Heart left ventricle (tissue), 16 donors: Measurements from ENCODE around the gene IQGAP2. TPM values are rescaled to one million over a fixed set of nuclear protein-coding genes. Genes with fewer than 3 reads are reported as not detected.
A peak's percentile ranks its signal among the peaks of the same experiment; 100 is the strongest.

Source experiments
- ATAC-seq, 4 donors: fragments of 200-7000 bp; cut with Tn5 transposase; one replicate each; pipeline ENCODE4 v1.9.1; 2020 to 2022; ENCODE audit warnings: moderate library complexity in 4 of 4, mild to moderate bottlenecking in 3 of 4, moderate number of reproducible peaks in 1 of 4
- DNase-seq, 5 donors: peaks; one replicate each; pipeline ENCODE4 v3.0.0-alpha.2; 2020
- H3K27ac ChIP-seq, 12 donors: fragments of 200-600 bp; sonication (generic) in 4 of 12; one replicate each; pipeline versions ENCODE4 v1.5.0 to v1.8.0; 2016 to 2022; ENCODE audit warnings: mild to moderate bottlenecking in 2 of 12
- H3K27me3 ChIP-seq, 9 donors: fragments of 200-600 bp; sonication (generic) in 2 of 9; one replicate each; pipeline versions ENCODE4 v1.5.1 to v1.8.0; 2016 to 2022; ENCODE audit warnings: mild to moderate bottlenecking in 3 of 9
- H3K36me3 ChIP-seq, 9 donors: fragments of 200-600 bp; sonication (generic) in 2 of 9; one replicate each; pipeline versions ENCODE4 v1.5.0 to v1.8.0; 2018 to 2022; ENCODE audit warnings: mild to moderate bottlenecking in 2 of 9
- H3K4me1 ChIP-seq, 12 donors: fragments of 200-600 bp; sonication (generic) in 4 of 12; one replicate each; pipeline versions ENCODE4 v1.5.0 to v1.8.0; 2016 to 2022; ENCODE audit warnings: mild to moderate bottlenecking in 3 of 12
- H3K4me3 ChIP-seq, 12 donors: fragments of 200-600 bp; sonication (generic) in 4 of 12; one replicate each; pipeline versions ENCODE4 v1.5.0 to v1.8.0; 2017 to 2022; ENCODE audit warnings: mild to moderate bottlenecking in 9 of 12, moderate library complexity in 4 of 12
- H3K9me3 ChIP-seq, 12 donors: fragments of 200-600 bp; sonication (generic) in 4 of 12; one replicate each; pipeline versions ENCODE4 v1.5.0 to v1.8.0; 2016 to 2022; ENCODE audit warnings: mild to moderate bottlenecking in 1 of 12
- POLR2A ChIP-seq, 2 donors: fragments of 450-650 bp; IDR thresholded peaks; one replicate each; pipeline ENCODE4 v1.6.1; 2017; ENCODE audit warnings: antibody characterized with exemption in 2 of 2, mild to moderate bottlenecking in 2 of 2, moderate library complexity in 2 of 2
- WGBS, 4 donors: extraction: QIAGEN DNeasy Blood & Tissue Kit in 2 of 4; methylation state at CpG; one replicate each; pipeline versions ENCODE4 v1.1.5 to v1.1.7; 2013 to 2018; 5-methylcytosine and 5-hydroxymethylcytosine counted together
- intact Hi-C, 10 donors: fragments of 100-400 bp; cut with DNase I; formaldehyde crosslinking; loops; one replicate each; pipeline versions ENCODE4 v1.11.1 to v1.14.2; 2022
- long read RNA-seq, 3 donors: library from polyadenylated mRNA; unstranded; transcript quantifications; one replicate each; pipeline ENCODE4 v2.0.0, GENCODE V29; 2020 to 2021
- polyA plus RNA-seq, 2 donors: library from polyadenylated mRNA; stranded (reverse); fragments of 200-250 nt; gene quantifications; one replicate each; pipeline ENCODE4 v1.2.3, GENCODE V29; 2013
- total RNA-seq, 9 donors: library from RNA; depleted of rRNA in 2 of 9; stranded (reverse); fragments of >200 nt in 2 of 9; fragmentation: NEBNext Ultra II Directional in 3 of 9; extraction: Animal tissue kit (Norgen Biotek cat#: 25700) in 3 of 9; gene quantifications; one replicate each; pipeline versions ENCODE4 v1.1.0 to v1.2.4, GENCODE V29; 2016 to 2023
- TF ChIP-seq, protein P1 (sequence below), 12 donors: fragments of 200-600 bp; sonication (generic) in 4 of 12; IDR thresholded peaks; one replicate each; pipeline versions ENCODE4 v1.5.0 to v1.8.0; 2018 to 2022; ENCODE audit warnings: antibody characterized with exemption in 12 of 12, mild to moderate bottlenecking in 5 of 12
- donor health status: ischemic (EF 13 %, LVEDD 7.1; RV severe dilation, severe dysfunction).
- donor health status: healthy with polysubstance abuse.
- donor health status: DM: no; HTN: yes; CAD: no.
- donor health status: DM: no; HTN: no; CAD: no.
- donor health status: ischemic (EF 25% LVEDD 6.9; RV normal size, moderate dysfunction).
- donor health status: ischemic (EF 25% LVEDD 5.7; RV mildly dilated, moderate dysfunction).
- donor health status: healthy.
- donor health status: DM: yes; HTN: yes; CAD: no.
- donor health status: ischemic (EF 35%, LVEDD 5.7; RV mildly dilated, moderate dysfunction).
- donor health status: nonischemic (EF 11% LVEDD 7.7; RV severe dilation, severe dysfunction).
- donor health status: DM: yes; HTN: yes; CAD: no.
- donor health status: PGD.
- donor health status: ischemic (EF 29% LVEDD 5.4; RV normal size, mild dysfunction).
- donor health status: nonischemic (EF 23%, LVEDD 6.1; RV moderate dilation, normal function).

IQGAP2 gene, protein sequence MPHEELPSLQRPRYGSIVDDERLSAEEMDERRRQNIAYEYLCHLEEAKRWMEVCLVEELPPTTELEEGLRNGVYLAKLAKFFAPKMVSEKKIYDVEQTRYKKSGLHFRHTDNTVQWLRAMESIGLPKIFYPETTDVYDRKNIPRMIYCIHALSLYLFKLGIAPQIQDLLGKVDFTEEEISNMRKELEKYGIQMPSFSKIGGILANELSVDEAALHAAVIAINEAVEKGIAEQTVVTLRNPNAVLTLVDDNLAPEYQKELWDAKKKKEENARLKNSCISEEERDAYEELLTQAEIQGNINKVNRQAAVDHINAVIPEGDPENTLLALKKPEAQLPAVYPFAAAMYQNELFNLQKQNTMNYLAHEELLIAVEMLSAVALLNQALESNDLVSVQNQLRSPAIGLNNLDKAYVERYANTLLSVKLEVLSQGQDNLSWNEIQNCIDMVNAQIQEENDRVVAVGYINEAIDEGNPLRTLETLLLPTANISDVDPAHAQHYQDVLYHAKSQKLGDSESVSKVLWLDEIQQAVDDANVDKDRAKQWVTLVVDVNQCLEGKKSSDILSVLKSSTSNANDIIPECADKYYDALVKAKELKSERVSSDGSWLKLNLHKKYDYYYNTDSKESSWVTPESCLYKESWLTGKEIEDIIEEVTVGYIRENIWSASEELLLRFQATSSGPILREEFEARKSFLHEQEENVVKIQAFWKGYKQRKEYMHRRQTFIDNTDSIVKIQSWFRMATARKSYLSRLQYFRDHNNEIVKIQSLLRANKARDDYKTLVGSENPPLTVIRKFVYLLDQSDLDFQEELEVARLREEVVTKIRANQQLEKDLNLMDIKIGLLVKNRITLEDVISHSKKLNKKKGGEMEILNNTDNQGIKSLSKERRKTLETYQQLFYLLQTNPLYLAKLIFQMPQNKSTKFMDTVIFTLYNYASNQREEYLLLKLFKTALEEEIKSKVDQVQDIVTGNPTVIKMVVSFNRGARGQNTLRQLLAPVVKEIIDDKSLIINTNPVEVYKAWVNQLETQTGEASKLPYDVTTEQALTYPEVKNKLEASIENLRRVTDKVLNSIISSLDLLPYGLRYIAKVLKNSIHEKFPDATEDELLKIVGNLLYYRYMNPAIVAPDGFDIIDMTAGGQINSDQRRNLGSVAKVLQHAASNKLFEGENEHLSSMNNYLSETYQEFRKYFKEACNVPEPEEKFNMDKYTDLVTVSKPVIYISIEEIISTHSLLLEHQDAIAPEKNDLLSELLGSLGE (N-terminal part only)
- total RNA-seq = 10 to 100 TPM in 2 of 9 donors, 1 to 10 TPM in 7; 3.4 to 35.4 (median 7.0) TPM
- 1 to 10 TPM; 1.7 to 3.4 TPM for polyA plus RNA-seq
- long read RNA-seq, donor 1, partial matches to known transcripts = 5 of 6 reads
- long read RNA-seq, donor 1, other reads (novel, unspliced or antisense) = 1 of 6 reads
- long read RNA-seq, donor 2, partial matches to known transcripts = 8 of 8 reads
- long read RNA-seq, donor 2, other reads (novel, unspliced or antisense) = 0 of 8 reads
- long read RNA-seq, donor 3, partial matches to known transcripts = 3 of 3 reads
- long read RNA-seq, donor 3, other reads (novel, unspliced or antisense) = 0 of 3 reads

DNA sequence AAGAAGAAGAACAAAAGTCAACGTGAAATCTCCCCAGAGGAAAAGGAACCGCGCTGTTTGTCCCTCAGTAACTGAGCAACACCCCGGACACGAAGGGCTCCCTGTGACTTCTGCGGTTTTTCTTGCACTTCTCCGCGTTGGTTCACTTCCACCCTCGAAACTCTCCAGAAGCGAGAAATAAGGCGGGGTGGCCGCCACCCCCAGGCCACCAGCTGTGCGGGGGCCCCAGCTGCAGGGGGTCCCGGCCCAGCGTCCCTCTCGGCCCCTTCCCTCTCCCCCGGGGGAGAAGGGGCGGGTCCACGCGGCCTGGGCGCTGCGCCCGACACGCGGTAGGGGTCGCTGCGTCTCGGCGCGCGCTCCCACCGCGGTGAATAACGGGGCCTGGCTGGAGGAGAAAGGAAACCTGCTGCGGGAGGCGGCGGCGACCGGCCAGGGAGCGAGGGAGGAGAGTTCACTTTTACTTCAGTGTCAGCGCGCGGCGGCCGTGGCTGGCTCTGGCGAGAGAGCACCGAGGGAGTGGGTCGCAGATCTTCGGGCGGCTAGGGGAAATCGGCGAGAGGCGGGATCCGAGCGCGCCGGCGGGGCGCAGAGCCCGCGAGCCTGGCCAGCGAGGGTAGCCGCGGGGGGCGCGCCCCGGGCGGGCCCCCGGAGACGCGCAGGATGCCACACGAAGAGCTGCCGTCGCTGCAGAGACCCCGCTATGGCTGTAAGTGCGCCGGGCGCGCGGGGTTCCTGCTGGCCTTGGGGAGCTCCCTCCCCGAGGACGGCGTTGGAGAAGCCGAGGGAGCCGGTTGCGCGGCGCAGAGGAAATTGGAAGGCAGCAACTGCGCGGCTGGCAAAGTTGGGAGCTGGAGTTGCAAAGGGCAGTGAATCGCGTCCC is at the start of gene IQGAP2:
Gene IQGAP2 (plus strand): TSS at position 400 of the 880 bp plus-strand sequence. CDS start 261 bp downstream, at position 661.
- intact Hi-C loops = loop anchor here in 1 of 10 donors (10.0 kb wide), 1 partner anchor 182 kb away; no protein-coding TSS in a partner anchor
- peak within 1 kb of the TSS; percentile 50 to 73 (median 60) for H3K4me3 ChIP-seq
- WGBS, 4 donors = 0 to 1% (median 1%) methylated on average over 41 to 92 of the region's 92 CpGs
- peaks cover 0 to 52% (median 10%) of the 10 kb centered on the region in 12 donors for H3K4me1 ChIP-seq
- H3K36me3 ChIP-seq = no peaks in the 10 kb centered on the region
- H3K27me3 ChIP-seq = peaks cover 0 to 46% (median 13%) of the 10 kb centered on the region in 9 donors
- TF ChIP-seq POLR2A (IDR thresholded peaks at IDR 0.05) = peak in 1 of 2 donors; percentile 13
- TF ChIP-seq, protein P1, sequence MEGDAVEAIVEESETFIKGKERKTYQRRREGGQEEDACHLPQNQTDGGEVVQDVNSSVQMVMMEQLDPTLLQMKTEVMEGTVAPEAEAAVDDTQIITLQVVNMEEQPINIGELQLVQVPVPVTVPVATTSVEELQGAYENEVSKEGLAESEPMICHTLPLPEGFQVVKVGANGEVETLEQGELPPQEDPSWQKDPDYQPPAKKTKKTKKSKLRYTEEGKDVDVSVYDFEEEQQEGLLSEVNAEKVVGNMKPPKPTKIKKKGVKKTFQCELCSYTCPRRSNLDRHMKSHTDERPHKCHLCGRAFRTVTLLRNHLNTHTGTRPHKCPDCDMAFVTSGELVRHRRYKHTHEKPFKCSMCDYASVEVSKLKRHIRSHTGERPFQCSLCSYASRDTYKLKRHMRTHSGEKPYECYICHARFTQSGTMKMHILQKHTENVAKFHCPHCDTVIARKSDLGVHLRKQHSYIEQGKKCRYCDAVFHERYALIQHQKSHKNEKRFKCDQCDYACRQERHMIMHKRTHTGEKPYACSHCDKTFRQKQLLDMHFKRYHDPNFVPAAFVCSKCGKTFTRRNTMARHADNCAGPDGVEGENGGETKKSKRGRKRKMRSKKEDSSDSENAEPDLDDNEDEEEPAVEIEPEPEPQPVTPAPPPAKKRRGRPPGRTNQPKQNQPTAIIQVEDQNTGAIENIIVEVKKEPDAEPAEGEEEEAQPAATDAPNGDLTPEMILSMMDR (IDR thresholded peaks at IDR 0.05) = peak; percentile 39 to 86 (median 64)
- ATAC-seq = peak; percentile 76 to 90 (median 86)
- DNase-seq = peak; percentile 65 to 90 (median 74)
- peak within 1 kb of the TSS; percentile 13 to 96 (median 60) for H3K27ac ChIP-seq
- H3K9me3 ChIP-seq = no peaks in the 10 kb centered on the region

DNA sequence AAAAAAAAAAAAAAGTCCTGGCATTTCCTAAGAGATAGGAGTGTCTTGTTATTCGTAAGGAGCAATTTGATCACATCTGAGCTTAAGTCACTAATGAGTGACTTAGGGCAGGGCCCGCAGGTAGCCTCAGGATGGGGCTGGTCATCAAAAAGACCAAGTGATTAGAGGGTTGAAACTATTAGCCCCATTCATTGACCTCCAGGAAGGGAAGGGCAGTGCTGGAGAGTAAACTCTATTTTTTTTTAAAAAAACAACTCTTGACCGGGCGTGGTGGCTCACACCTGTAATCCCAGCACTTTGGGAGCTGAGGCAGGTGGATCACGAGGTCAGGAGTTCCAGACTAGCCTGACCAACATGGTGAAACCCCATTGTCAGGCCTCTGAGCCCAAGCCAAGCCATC is 46.2 kb upstream of the IQGAP2 start:
- no peaks in the 10 kb centered on the region for H3K36me3 ChIP-seq
- H3K4me3 ChIP-seq = no peak overlapping the region
- no peak for TF ChIP-seq POLR2A (IDR thresholded peaks at IDR 0.05)
- TF ChIP-seq, protein P1 (IDR thresholded peaks at IDR 0.05) = no peak
- 81 to 93% (median 87%) methylated on average over 5 of the region's 5 CpGs for WGBS, 4 donors
- no peak for DNase-seq
- H3K9me3 ChIP-seq = no peaks in the 10 kb centered on the region
- no peak for ATAC-seq
- no peaks in the 10 kb centered on the region for H3K4me1 ChIP-seq
- intact Hi-C loops = no loop called here
- H3K27me3 ChIP-seq = no peaks in the 10 kb centered on the region
- H3K27ac ChIP-seq = no peak overlapping the region
